C1 segment of cervical spinal cord (tissue), 14 donors: ENCODE data around the gene SYF2.

Experiments used
- DNase-seq, 14 donors: peaks; one replicate each; lab custom pipeline; 2025; lab: John Stamatoyannopoulos, UW

SYF2 gene

DNA sequence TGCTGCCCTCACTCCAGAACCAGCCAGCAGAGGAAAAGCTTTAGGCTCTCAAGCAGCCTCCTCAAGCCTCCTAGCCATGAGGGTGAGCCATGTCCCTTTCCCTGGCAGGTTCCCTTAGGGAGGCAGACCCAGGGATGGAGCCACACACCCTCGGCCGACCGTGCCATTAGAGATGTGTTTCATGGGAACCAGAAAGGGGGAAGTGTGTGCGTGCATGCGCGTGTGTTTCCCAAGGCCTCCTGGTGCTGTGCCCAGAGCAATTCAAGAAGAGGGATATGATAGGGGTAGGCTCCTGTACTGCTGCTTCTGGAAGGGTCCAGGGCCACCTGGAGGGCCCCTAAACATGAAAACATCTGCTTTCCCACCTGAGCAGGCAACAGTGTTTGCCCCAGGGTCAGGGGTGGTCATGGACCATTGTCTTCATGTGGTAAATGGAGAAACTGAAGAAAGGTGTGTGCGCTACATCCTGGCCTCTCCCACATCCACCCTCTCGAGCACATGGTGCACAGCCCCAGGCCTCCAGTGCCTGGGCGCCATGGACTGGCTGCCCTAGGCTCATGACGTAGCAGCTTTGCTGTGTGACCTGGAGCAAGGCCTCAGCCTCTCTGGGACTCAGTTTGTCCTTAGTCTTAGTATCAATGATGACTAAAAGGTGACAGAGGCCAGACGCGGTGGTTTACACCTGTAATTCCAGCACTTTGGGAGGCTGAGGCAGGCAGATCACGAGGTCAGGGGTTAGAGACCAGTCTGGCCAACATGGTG lies 48.1 kb downstream of the SYF2 start:
- no peak for DNase-seq

- no peak for DNase-seq
These were observed 48.9 kb downstream of the SYF2 start for GRCh38 chr1:25183126-25183980.

GRCh38 chr1:25182629-25183028 lies 49.7 kb downstream of the SYF2 start:
- no peak for DNase-seq

- no peak for DNase-seq
These were observed 51.3 kb downstream of the SYF2 start for GRCh38 chr1:25180996-25181395.

- DNase-seq = no peak
These were observed 53.3 kb downstream of the SYF2 start for GRCh38 chr1:25178917-25179561.

DNA sequence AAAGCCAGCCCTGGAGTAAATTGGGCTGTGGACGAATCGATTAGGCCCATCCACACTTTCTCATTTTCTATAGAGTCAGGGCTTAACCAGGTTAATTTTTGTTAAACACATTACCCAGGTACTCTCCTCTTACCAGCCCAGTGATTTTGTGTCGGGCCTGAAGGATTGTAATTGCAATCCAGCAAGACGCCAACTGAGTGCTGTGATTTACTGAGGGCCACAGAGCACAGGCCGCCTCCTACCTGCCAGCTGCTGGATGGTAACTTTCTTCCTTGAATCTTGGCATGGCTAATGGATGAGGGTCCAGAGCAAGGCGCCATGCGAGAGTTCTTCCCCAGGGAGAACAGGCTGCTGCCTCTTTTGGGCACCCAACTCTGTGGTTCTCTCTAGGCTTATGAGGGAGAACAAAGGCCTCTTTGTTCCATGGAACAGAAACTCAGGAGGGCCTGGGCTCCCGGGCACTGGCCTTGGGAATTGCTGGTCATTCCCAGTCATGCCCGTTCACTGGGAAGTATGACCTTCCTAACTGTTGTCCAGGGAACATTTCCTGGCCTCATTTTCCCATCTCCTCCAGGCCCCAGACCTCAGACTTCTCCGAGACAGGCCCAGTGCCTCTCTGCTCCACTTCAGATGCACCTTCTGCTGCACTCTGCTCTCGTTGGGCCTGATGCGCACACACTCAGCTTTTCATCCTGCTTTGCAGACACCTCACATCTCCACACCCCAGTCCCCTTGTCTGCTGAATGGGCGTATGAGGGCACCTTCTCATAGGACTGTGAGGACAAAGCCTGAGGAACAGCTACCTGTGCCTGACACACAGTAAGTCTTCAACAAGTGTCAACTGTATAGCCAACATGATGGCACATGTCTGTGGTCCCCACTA lies 57.3 kb downstream of the SYF2 start:
- DNase-seq = peak in 10 of 14 donors; percentile 8 to 63 (median 32)

- no peak for DNase-seq
These were observed 58.0 kb downstream of the SYF2 start for GRCh38 chr1:25174363-25174729.

- no peak for DNase-seq
These were observed 58.4 kb downstream of the SYF2 start for GRCh38 chr1:25173809-25174340.
